Measurements from ENCODE around the gene DYNLT1.

Gene DYNLT1

DNA sequence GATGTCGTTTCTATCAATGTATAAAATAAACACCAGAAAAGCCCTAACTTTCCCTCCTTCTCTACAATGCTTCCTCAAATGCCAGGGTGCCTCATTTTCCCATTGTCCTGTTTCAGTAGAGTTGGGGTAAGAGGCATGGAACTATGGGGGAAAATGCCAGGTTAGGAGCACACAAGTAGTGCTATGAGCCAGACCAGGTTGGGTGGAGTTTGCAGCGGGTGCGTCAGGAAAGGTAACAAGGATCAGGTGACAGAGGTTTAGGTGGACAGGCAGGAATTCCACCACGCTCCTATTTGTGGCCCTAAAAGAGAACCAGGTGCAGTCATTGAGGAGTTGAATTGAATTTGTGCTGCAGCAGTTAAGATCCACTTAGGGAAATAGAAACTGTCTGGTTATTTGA, 41.8 kb upstream of the DYNLT1 start:
- no peak overlapping the region for H3K27ac ChIP-seq (ENCODE audit: poor library complexity, severe bottlenecking)
- H3K4me1 ChIP-seq (ENCODE audit: insufficient read depth, poor library complexity, severe bottlenecking): peaks cover 7% of the 10 kb centered on the region
- no peaks in the 10 kb centered on the region for H3K27me3 ChIP-seq (ENCODE audit: insufficient read depth, poor library complexity, severe bottlenecking)
- H3K9me3 ChIP-seq (ENCODE audit: severe bottlenecking): no peaks in the 10 kb centered on the region
- no peak overlapping the region for H3K4me3 ChIP-seq (ENCODE audit: severe bottlenecking)
- TF ChIP-seq, protein P1, sequence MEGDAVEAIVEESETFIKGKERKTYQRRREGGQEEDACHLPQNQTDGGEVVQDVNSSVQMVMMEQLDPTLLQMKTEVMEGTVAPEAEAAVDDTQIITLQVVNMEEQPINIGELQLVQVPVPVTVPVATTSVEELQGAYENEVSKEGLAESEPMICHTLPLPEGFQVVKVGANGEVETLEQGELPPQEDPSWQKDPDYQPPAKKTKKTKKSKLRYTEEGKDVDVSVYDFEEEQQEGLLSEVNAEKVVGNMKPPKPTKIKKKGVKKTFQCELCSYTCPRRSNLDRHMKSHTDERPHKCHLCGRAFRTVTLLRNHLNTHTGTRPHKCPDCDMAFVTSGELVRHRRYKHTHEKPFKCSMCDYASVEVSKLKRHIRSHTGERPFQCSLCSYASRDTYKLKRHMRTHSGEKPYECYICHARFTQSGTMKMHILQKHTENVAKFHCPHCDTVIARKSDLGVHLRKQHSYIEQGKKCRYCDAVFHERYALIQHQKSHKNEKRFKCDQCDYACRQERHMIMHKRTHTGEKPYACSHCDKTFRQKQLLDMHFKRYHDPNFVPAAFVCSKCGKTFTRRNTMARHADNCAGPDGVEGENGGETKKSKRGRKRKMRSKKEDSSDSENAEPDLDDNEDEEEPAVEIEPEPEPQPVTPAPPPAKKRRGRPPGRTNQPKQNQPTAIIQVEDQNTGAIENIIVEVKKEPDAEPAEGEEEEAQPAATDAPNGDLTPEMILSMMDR (IDR thresholded peaks at IDR 0.05; ENCODE audit: poor library complexity, severe bottlenecking): no peak
- no peak for DNase-seq (ENCODE audit: low spot score)
- peak; percentile 35; the same call in 1 of the 3 replicates for ATAC-seq (ENCODE audit: low read depth)
- no peaks in the 10 kb centered on the region for H3K36me3 ChIP-seq (ENCODE audit: low read depth)

DNA sequence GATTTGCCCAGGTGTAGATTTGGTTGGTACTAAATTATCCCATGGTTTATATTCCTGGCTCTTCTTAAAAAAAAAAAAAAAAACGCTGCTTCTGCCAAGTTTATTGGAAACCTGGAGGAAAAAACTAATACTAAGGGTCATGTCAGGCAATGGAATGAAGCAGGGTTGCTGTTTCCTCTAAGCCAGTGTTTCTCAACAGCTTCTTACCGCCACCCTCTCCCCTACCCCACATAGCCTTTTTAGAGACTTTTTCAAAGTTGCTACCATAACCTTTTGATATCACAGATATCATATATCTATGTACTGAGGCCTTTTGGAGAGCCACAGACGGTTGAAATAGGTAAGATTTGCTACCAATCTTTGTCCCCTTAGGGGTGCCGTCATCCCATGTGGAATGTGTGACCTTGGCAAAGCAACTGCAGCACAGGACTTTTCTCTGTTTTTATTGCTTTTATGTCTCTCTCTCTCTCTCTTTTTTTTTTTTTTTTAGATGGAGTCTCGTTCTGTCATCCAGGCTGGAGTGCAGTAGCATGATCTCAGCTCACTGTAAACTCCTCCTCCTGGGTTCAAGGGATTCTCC, 40.3 kb upstream of the DYNLT1 start:
- no peak for ATAC-seq (ENCODE audit: low read depth)
- H3K36me3 ChIP-seq (ENCODE audit: low read depth): no peaks in the 10 kb centered on the region
- H3K27ac ChIP-seq (ENCODE audit: poor library complexity, severe bottlenecking): no peak overlapping the region

DNA sequence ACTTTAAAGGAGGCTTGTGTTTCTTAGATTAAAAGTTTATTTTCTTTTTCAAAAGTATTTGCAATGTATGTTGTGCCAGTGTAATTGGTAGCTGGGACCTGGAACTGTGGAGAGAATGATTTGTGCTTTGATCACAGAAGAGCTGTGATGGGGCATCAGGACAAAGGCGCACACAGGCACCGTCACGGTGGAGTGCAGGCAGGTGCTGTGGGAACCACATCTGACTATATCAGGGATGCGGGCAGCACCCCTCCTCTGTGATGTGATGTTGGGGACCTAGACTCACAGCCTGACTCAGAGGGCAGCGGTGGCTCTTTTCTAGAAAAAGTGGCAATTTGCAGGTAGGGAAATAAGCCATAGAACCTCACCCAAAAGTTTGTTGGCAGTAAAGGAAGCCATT, 39.8 kb upstream of the DYNLT1 start:
- no peaks in the 10 kb centered on the region for H3K27me3 ChIP-seq (ENCODE audit: insufficient read depth, poor library complexity, severe bottlenecking)

More for the DNA sequence above, 40.3 kb upstream of the DYNLT1 start:
- TF ChIP-seq, protein P1 (IDR thresholded peaks at IDR 0.05; ENCODE audit: poor library complexity, severe bottlenecking): no peak
- H3K9me3 ChIP-seq (ENCODE audit: severe bottlenecking): no peaks in the 10 kb centered on the region
- H3K27me3 ChIP-seq (ENCODE audit: insufficient read depth, poor library complexity, severe bottlenecking): no peaks in the 10 kb centered on the region
- no peak for DNase-seq (ENCODE audit: low spot score)
- no peak overlapping the region for H3K4me3 ChIP-seq (ENCODE audit: severe bottlenecking)
- H3K4me1 ChIP-seq (ENCODE audit: insufficient read depth, poor library complexity, severe bottlenecking): peaks cover 7% of the 10 kb centered on the region

DNA sequence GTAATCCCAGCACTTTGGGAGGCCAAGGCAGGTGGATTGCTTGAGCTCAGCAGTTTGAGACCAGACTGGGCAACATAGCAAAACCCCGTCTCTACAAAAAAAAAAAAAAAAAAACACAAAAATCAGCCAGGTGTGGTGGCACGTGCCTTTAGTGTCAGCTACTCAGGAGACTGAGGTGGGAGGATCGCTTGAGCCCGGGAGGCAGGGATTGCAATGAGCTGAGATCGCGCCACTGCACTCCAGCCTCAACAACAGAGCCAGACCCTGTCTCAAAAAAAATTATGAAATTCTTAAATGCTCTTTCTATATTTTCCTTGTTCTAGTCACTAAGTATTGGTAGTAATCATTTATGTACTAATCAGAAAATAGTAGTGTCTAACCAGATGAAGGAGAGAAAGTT, 35.9 kb upstream of the DYNLT1 start:
- Histone ChIP-seq H3K27me3 (ENCODE audit: insufficient read depth, poor library complexity, severe bottlenecking) (no peaks in the 10 kb centered on the region), H3K27ac (ENCODE audit: poor library complexity, severe bottlenecking) (no peak overlapping the region), H3K4me3 (ENCODE audit: severe bottlenecking) (no peak overlapping the region), H3K9me3 (ENCODE audit: severe bottlenecking) (no peaks in the 10 kb centered on the region), H3K36me3 (ENCODE audit: low read depth) (no peaks in the 10 kb centered on the region), H3K4me1 (ENCODE audit: insufficient read depth, poor library complexity, severe bottlenecking) (no peaks in the 10 kb centered on the region)
- ATAC-seq (ENCODE audit: low read depth): no peak
- DNase-seq (ENCODE audit: low spot score): no peak
- TF ChIP-seq, protein P1 (IDR thresholded peaks at IDR 0.05; ENCODE audit: poor library complexity, severe bottlenecking): no peak

More for the DNA sequence above, 39.8 kb upstream of the DYNLT1 start:
- H3K4me3 ChIP-seq (ENCODE audit: severe bottlenecking): no peak overlapping the region
- peaks cover 7% of the 10 kb centered on the region for H3K4me1 ChIP-seq (ENCODE audit: insufficient read depth, poor library complexity, severe bottlenecking)
- ATAC-seq (ENCODE audit: low read depth): no peak
- no peak overlapping the region for H3K27ac ChIP-seq (ENCODE audit: poor library complexity, severe bottlenecking)
- DNase-seq (ENCODE audit: low spot score): no peak
- no peaks in the 10 kb centered on the region for H3K9me3 ChIP-seq (ENCODE audit: severe bottlenecking)
- no peaks in the 10 kb centered on the region for H3K36me3 ChIP-seq (ENCODE audit: low read depth)
- TF ChIP-seq, protein P1 (IDR thresholded peaks at IDR 0.05; ENCODE audit: poor library complexity, severe bottlenecking): no peak

GRCh38 chr6:158680015-158680414, 35.5 kb upstream of the DYNLT1 start:
- no peak for ATAC-seq (ENCODE audit: low read depth)
- H3K27me3 ChIP-seq (ENCODE audit: insufficient read depth, poor library complexity, severe bottlenecking): no peaks in the 10 kb centered on the region
- H3K4me1 ChIP-seq (ENCODE audit: insufficient read depth, poor library complexity, severe bottlenecking): no peaks in the 10 kb centered on the region
- TF ChIP-seq, protein P1 (IDR thresholded peaks at IDR 0.05; ENCODE audit: poor library complexity, severe bottlenecking): no peak
- DNase-seq (ENCODE audit: low spot score): no peak
- no peaks in the 10 kb centered on the region for H3K36me3 ChIP-seq (ENCODE audit: low read depth)
- H3K27ac ChIP-seq (ENCODE audit: poor library complexity, severe bottlenecking): no peak overlapping the region
- no peaks in the 10 kb centered on the region for H3K9me3 ChIP-seq (ENCODE audit: severe bottlenecking)
- no peak overlapping the region for H3K4me3 ChIP-seq (ENCODE audit: severe bottlenecking)

Data from RWPE2 (cell line).